SK-N-SH treated with all-trans-retinoic acid at 6 μM for 48 hours (cell line): ENCODE results near the gene MEGF9.

ENCODE experiments used
- ARNTL ChIP-seq: fragments of 450-650 bp; formaldehyde crosslinking; IDR thresholded peaks from 2 replicates; pipeline ENCODE4 v1.5.0; 2020; ENCODE audit warnings: low read depth, mild to moderate bottlenecking, moderate library complexity, borderline replicate concordance
- RARB ChIP-seq: fragments of 250-450 bp; sonication (Bioruptor Pico); IDR thresholded peaks from 2 replicates; pipeline ENCODE4 v1.8.0; 2021; ENCODE audit warnings: mild to moderate bottlenecking, moderate library complexity
- SNAI2 ChIP-seq: fragments of 250-450 bp; sonication (Bioruptor Pico); IDR thresholded peaks from 2 replicates; pipeline ENCODE4 v1.5.0; 2020; ENCODE audit warnings: mild to moderate bottlenecking, moderate library complexity
- ZFP30 ChIP-seq: fragments of 450-650 bp; formaldehyde crosslinking; IDR thresholded peaks from 2 replicates; pipeline ENCODE4 v1.5.0; 2022; ENCODE audit warnings: mild to moderate bottlenecking, moderate library complexity
- TF ChIP-seq, protein P1 (sequence below): fragments of 250-450 bp; sonication (Bioruptor Pico); IDR thresholded peaks from 2 replicates; pipeline ENCODE4 v1.8.0; 2021; ENCODE audit warnings: low read depth, mild to moderate bottlenecking, moderate library complexity, borderline replicate concordance
- TF ChIP-seq, protein P2 (sequence below): fragments of 250-450 bp; sonication (Bioruptor Pico); IDR thresholded peaks from 2 replicates; pipeline ENCODE4 v1.8.0; 2020; ENCODE audit warnings: mild to moderate bottlenecking, moderate library complexity, borderline replicate concordance

DNA sequence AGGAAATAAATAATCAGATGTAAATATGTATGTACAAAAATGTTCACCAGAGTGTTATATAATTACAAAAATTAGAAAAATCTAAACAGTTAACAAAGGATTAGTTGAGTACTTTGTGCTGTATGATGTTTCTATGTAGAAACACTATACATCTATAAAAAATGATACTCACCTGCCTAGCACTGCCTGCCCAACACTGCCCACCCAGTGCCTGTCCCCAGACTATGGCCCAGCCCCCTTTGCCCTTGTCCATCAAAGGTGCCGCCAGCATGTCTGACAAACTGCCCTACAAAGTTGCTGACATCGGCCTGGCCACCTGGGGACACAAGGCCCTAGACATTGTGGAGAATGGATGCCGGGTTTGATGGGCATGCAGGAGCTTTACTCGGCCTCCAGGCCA is 6.1 kb upstream of the MEGF9 start:
- TF ChIP-seq SNAI2 = no peak
- TF ChIP-seq, protein P1, sequence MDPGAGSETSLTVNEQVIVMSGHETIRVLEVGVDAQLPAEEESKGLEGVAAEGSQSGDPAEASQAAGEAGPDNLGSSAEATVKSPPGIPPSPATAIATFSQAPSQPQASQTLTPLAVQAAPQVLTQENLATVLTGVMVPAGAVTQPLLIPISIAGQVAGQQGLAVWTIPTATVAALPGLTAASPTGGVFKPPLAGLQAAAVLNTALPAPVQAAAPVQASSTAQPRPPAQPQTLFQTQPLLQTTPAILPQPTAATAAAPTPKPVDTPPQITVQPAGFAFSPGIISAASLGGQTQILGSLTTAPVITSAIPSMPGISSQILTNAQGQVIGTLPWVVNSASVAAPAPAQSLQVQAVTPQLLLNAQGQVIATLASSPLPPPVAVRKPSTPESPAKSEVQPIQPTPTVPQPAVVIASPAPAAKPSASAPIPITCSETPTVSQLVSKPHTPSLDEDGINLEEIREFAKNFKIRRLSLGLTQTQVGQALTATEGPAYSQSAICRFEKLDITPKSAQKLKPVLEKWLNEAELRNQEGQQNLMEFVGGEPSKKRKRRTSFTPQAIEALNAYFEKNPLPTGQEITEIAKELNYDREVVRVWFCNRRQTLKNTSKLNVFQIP (CRISPR knock-in tag) = no peak
- no peak for TF ChIP-seq ARNTL (CRISPR knock-in tag)
- no peak for TF ChIP-seq RARB
- no peak for TF ChIP-seq ZFP30 (CRISPR knock-in tag)
- TF ChIP-seq, protein P2, sequence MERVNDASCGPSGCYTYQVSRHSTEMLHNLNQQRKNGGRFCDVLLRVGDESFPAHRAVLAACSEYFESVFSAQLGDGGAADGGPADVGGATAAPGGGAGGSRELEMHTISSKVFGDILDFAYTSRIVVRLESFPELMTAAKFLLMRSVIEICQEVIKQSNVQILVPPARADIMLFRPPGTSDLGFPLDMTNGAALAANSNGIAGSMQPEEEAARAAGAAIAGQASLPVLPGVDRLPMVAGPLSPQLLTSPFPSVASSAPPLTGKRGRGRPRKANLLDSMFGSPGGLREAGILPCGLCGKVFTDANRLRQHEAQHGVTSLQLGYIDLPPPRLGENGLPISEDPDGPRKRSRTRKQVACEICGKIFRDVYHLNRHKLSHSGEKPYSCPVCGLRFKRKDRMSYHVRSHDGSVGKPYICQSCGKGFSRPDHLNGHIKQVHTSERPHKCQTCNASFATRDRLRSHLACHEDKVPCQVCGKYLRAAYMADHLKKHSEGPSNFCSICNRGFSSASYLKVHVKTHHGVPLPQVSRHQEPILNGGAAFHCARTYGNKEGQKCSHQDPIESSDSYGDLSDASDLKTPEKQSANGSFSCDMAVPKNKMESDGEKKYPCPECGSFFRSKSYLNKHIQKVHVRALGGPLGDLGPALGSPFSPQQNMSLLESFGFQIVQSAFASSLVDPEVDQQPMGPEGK (CRISPR knock-in tag) = no peak
